HG03575 (cell line): Measurements from ENCODE around the gene ATP8B3.

Source experiments
- ATAC-seq: cut with Tn5 transposase; IDR thresholded peaks from one replicate; pipeline ENCODE4 v1.9.1; 2021; ENCODE audit not compliant: unreplicated experiment, insufficient number of reproducible peaks, low FRiP score; ENCODE audit errors: extremely low read depth

The ATP8B3 gene

GRCh38 chr19:1752757-1753728, 59.0 kb downstream of the ATP8B3 start, which contains the start of gene ONECUT3:
ONECUT3 (plus strand) TSS chr19:1753506; CDS start chr19:1753663, 157 bp downstream.
- no peak for ATAC-seq

GRCh38 chr19:1752009-1752756, 59.9 kb downstream of the ATP8B3 start:
- ATAC-seq: no peak

GRCh38 chr19:1751367-1752008, 60.6 kb downstream of the ATP8B3 start:
- no peak for ATAC-seq

- no peak for ATAC-seq
These were observed 61.6 kb downstream of the ATP8B3 start for GRCh38 chr19:1750343-1751021.

- no peak for ATAC-seq
These were observed 62.4 kb downstream of the ATP8B3 start for GRCh38 chr19:1749373-1750342.

GRCh38 chr19:1748873-1749341, 63.2 kb downstream of the ATP8B3 start:
- ATAC-seq: no peak

GRCh38 chr19:1748115-1748872, 63.8 kb downstream of the ATP8B3 start:
- ATAC-seq: no peak

GRCh38 chr19:1747285-1748114, 64.6 kb downstream of the ATP8B3 start:
- ATAC-seq: no peak

- no peak for ATAC-seq
These were observed 65.4 kb downstream of the ATP8B3 start for GRCh38 chr19:1746401-1747284.

GRCh38 chr19:1745589-1746031, 66.5 kb downstream of the ATP8B3 start:
- no peak for ATAC-seq

- no peak for ATAC-seq
These were observed 67.1 kb downstream of the ATP8B3 start for GRCh38 chr19:1744822-1745563.

- ATAC-seq: no peak
These were observed 67.9 kb downstream of the ATP8B3 start for GRCh38 chr19:1744133-1744665.

- no peak for ATAC-seq
These were observed 68.9 kb downstream of the ATP8B3 start for GRCh38 chr19:1742989-1743696.
